NT2/D1 (cell line): Measurements from ENCODE around the gene GPATCH1.

Experiments
- DNase-seq: peaks from one replicate; pipeline ENCODE4 v3.0.0-alpha.2; 2011; ENCODE audit warnings: low read depth, low spot score
- H3K27me3 ChIP-seq: 2 replicates; pipeline ENCODE4 v1.6.0; 2011; ENCODE audit warnings: mild to moderate bottlenecking; ENCODE audit not compliant: insufficient read length, insufficient read depth
- H3K36me3 ChIP-seq: 2 replicates; pipeline ENCODE4 v1.6.1; 2011; ENCODE audit warnings: mild to moderate bottlenecking, low read length, mixed read lengths; ENCODE audit not compliant: insufficient read depth, insufficient read length
- H3K4me1 ChIP-seq: 2 replicates; pipeline ENCODE4 v1.5.1; 2011; ENCODE audit not compliant: insufficient read depth, insufficient read length
- H3K4me3 ChIP-seq: 2 replicates; pipeline ENCODE4 v1.5.1; 2011; ENCODE audit warnings: low read depth; ENCODE audit not compliant: insufficient read length
- H3K9ac ChIP-seq: 2 replicates; pipeline ENCODE4 v1.6.0; 2011; ENCODE audit warnings: low read depth; ENCODE audit not compliant: insufficient read length
- H3K9me3 ChIP-seq: 2 replicates; pipeline ENCODE4 v1.5.1; 2011; ENCODE audit warnings: mild to moderate bottlenecking, low read length; ENCODE audit not compliant: insufficient read depth
- SUZ12 ChIP-seq: IDR thresholded peaks from 2 replicates; pipeline ENCODE4 v1.6.1; 2011; ENCODE audit not compliant: insufficient read length, insufficient read depth; ENCODE audit errors: extremely low read depth
- YY1 ChIP-seq: IDR thresholded peaks from 2 replicates; pipeline ENCODE4 v1.6.1; 2011; ENCODE audit not compliant: insufficient read length, insufficient read depth
- ZNF274 ChIP-seq: IDR thresholded peaks from 2 replicates; pipeline ENCODE4 v1.6.1; 2011; ENCODE audit warnings: mild to moderate bottlenecking, low read depth, low read length

The GPATCH1 gene

GRCh38 chr19:33174186-33174585 lies 93.2 kb downstream of the GPATCH1 start:
- DNase-seq: no peak
- no peaks in the 10 kb centered on the region for H3K9me3 ChIP-seq
- peaks cover 8% of the 10 kb centered on the region for H3K36me3 ChIP-seq
- peaks cover 12% of the 10 kb centered on the region for H3K27me3 ChIP-seq
- no peak overlapping the region for H3K9ac ChIP-seq
- TF ChIP-seq SUZ12: no peak
- no peak for TF ChIP-seq ZNF274
- TF ChIP-seq YY1: no peak
- no peak overlapping the region for H3K4me3 ChIP-seq
- H3K4me1 ChIP-seq: peaks cover 10% of the 10 kb centered on the region

- Histone ChIP-seq H3K4me1 (peaks cover 10% of the 10 kb centered on the region), H3K36me3 (peaks cover 8% of the 10 kb centered on the region), H3K9ac (peak overlapping the region; percentile 97), H3K27me3 (peaks cover 13% of the 10 kb centered on the region), H3K4me3 (no peak overlapping the region), H3K9me3 (no peaks in the 10 kb centered on the region)
- no peak for TF ChIP-seq SUZ12
- TF ChIP-seq YY1: no peak
- TF ChIP-seq ZNF274: no peak
- DNase-seq: no peak
Measured at GRCh38 chr19:33175156-33175782, 94.3 kb downstream of the GPATCH1 start.

GRCh38 chr19:33175886-33176669 lies 95.1 kb downstream of the GPATCH1 start:
- H3K9me3 ChIP-seq: no peaks in the 10 kb centered on the region
- no peak for TF ChIP-seq YY1
- no peak for TF ChIP-seq ZNF274
- TF ChIP-seq SUZ12: no peak
- DNase-seq: no peak
- H3K9ac ChIP-seq: peak overlapping the region; percentile 97
- H3K36me3 ChIP-seq: peaks cover 8% of the 10 kb centered on the region
- peaks cover 13% of the 10 kb centered on the region for H3K27me3 ChIP-seq
- H3K4me1 ChIP-seq: peaks cover 10% of the 10 kb centered on the region
- peak overlapping the region; percentile 92 for H3K4me3 ChIP-seq

GRCh38 chr19:33176670-33177416 lies 95.9 kb downstream of the GPATCH1 start:
- H3K9ac ChIP-seq: peak overlapping the region; percentile 97
- peaks cover 8% of the 10 kb centered on the region for H3K36me3 ChIP-seq
- no peak for TF ChIP-seq YY1
- no peak for TF ChIP-seq SUZ12
- no peak for TF ChIP-seq ZNF274
- DNase-seq: peak; percentile 89
- H3K4me3 ChIP-seq: peak overlapping the region; percentile 92
- peaks cover 10% of the 10 kb centered on the region for H3K4me1 ChIP-seq
- H3K27me3 ChIP-seq: peaks cover 13% of the 10 kb centered on the region
- no peaks in the 10 kb centered on the region for H3K9me3 ChIP-seq

GRCh38 chr19:33177417-33177979 lies 96.5 kb downstream of the GPATCH1 start:
- H3K27me3 ChIP-seq: peaks cover 13% of the 10 kb centered on the region
- H3K4me3 ChIP-seq: peak overlapping the region; percentile 58
- H3K9me3 ChIP-seq: no peaks in the 10 kb centered on the region
- H3K9ac ChIP-seq: peak overlapping the region; percentile 81
- TF ChIP-seq SUZ12: no peak
- no peak for TF ChIP-seq YY1
- no peak for TF ChIP-seq ZNF274
- no peak for DNase-seq
- H3K4me1 ChIP-seq: peaks cover 10% of the 10 kb centered on the region
- peaks cover 8% of the 10 kb centered on the region for H3K36me3 ChIP-seq
